Measurements from ENCODE around the gene UNC79. TPM values are rescaled to one million over a fixed set of nuclear protein-coding genes. Genes with fewer than 3 reads are reported as not detected.
"Not testable (repeated sequence)": the region's sequence is repeated elsewhere in the genome, so short reads cannot be mapped to it uniquely, and the experiment has no call there.

UNC79 gene
- total RNA-seq, 2 experiments from 2014 or later = 0.04 to 0.05 TPM

DNA sequence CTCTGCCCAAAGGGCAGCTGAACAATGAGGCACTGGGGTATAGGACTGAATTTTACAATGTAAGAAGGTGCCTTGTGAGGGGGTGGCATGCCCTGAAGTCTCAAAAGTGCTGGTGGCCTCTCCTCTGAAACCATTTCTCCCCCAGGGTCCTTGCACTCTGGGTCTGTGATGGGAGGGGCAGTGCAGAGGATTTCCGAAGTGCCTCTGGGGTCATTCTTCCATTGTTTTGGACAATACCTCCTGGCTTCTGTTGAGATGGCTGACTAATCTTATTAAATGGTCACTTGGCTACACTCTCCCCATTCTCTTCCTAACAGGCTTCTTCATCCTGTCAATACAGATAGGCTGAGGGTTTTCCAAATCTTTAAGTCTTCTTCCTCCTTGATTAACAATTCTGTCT is 59.3 kb downstream of the UNC79 start:
- no peak overlapping the region for H3K4me3 Mint-ChIP-seq
- no peaks in the 10 kb centered on the region for H3K4me1 Mint-ChIP-seq (ENCODE audit: low read depth)
- CTCF ChIA-PET = no interaction called here
- POLR2A ChIA-PET = no interaction called here
- TF ChIP-seq, protein P1, sequence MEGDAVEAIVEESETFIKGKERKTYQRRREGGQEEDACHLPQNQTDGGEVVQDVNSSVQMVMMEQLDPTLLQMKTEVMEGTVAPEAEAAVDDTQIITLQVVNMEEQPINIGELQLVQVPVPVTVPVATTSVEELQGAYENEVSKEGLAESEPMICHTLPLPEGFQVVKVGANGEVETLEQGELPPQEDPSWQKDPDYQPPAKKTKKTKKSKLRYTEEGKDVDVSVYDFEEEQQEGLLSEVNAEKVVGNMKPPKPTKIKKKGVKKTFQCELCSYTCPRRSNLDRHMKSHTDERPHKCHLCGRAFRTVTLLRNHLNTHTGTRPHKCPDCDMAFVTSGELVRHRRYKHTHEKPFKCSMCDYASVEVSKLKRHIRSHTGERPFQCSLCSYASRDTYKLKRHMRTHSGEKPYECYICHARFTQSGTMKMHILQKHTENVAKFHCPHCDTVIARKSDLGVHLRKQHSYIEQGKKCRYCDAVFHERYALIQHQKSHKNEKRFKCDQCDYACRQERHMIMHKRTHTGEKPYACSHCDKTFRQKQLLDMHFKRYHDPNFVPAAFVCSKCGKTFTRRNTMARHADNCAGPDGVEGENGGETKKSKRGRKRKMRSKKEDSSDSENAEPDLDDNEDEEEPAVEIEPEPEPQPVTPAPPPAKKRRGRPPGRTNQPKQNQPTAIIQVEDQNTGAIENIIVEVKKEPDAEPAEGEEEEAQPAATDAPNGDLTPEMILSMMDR (IDR thresholded peaks at IDR 0.05) = no peak
- DNase-seq = no peak
- H3K36me3 Mint-ChIP-seq (ENCODE audit: low read depth) = no peaks in the 10 kb centered on the region
- intact Hi-C loops (cut with micrococcal nuclease) = no loop called here
- peaks cover 10% of the 10 kb centered on the region for H3K27me3 Mint-ChIP-seq
- H3K9me3 Mint-ChIP-seq = no peaks in the 10 kb centered on the region
- no peak for ATAC-seq
- no peak overlapping the region for H3K27ac Mint-ChIP-seq

DNA sequence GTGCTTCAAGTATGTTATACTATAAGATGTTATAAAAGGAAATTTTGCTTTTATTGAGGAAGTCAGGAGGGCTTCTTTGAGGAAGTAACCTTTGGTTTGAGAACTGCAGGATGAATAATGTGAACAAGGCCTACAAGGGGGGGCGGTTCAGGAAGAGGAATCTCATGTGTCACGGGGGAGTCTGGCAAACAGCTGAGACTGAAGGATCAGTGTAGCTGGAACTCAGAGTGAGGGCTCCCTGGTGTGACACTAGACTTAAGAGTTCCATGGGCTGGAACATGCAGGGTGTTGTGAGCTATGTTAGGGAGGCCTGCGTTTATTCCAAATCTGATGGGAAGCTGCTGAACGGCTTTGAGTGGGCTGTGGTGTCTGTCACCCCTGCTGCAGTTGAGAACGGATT is 62.3 kb downstream of the UNC79 start:
- ATAC-seq = no peak
- POLR2A ChIA-PET = no interaction called here

DNA sequence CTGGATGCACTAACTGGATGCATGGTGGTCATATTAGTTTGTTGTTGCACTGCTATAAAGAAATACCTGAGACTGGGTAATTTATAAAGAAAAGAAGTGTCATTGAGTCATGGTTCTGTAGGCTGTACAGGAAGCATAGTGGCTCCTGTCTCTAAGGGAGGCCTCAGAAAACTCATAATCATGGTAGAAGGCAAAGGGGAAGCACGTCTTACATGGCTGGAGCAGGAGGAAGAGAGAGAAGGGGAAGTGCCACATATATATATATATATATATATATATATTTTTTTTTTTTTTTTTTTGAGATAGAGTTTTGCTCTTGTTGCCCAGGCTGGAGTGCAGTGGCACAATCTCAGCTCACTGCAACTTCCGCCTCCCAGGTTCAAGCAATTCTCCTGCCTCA is 62.9 kb downstream of the UNC79 start:
- CTCF ChIA-PET; DNase-seq; intact Hi-C loops (cut with micrococcal nuclease); H3K4me3 Mint-ChIP-seq; ATAC-seq; H3K9me3 Mint-ChIP-seq; H3K27ac Mint-ChIP-seq; H3K4me1 Mint-ChIP-seq (ENCODE audit: low read depth); H3K36me3 Mint-ChIP-seq (ENCODE audit: low read depth); H3K27me3 Mint-ChIP-seq: not testable (repeated sequence)
- POLR2A ChIA-PET = interaction anchor here (1.2 kb wide), 1 partner anchor 371 kb away, joined by 3 read pairs; no protein-coding TSS in a partner anchor

More for the DNA sequence above, 62.3 kb downstream of the UNC79 start:
- Mint-ChIP-seq H3K4me3 (no peak overlapping the region), H3K27ac (no peak overlapping the region), H3K27me3 (peaks cover 8% of the 10 kb centered on the region), H3K9me3 (no peaks in the 10 kb centered on the region), H3K36me3 (ENCODE audit: low read depth) (no peaks in the 10 kb centered on the region), H3K4me1 (ENCODE audit: low read depth) (no peaks in the 10 kb centered on the region)
- TF ChIP-seq, protein P1 (IDR thresholded peaks at IDR 0.05) = no peak
- CTCF ChIA-PET = no interaction called here
- intact Hi-C loops (cut with micrococcal nuclease) = no loop called here
- no peak for DNase-seq

DNA sequence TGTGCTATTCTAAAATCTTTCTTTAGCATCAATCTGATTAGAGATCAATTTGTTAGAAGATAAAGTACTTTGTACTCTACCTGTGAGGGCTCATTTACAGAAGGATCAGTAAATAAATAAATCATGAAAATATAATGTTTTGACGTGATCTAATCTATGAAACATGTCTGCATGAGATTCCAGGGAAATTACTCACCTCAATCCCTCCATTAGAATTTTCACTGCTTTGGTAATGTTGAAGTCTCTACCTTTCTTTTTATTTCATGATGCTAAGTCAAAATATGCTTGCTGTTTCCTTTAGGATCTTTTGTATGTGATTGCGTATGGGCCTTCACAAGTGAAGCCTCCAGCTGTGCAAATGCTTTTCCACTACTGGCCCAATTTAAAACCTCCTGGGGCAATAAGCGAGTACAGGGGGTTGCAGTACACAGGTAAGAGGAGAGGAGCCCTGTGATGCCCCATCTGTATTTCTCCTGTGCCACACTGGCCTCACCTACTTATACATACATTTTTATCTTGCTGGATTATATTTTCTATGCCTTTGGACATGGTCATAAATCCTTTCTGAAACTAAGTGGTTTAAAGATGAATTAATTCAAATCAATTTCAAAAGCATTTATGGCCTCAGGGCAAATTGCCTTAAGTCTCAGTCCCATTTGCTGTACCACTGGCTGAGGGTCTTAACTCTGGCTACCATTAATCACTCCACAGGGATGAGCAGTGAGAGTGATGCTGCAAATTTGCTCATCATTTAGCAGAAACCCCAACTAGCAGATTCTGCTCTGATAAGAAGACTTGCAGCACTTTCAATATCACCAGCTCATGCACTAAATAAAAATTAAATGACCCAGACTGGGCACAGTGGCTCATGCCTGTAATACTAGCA is 66.4 kb downstream of the UNC79 start:
- TF ChIP-seq, protein P1 (IDR thresholded peaks at IDR 0.05) = no peak
- Mint-ChIP-seq H3K27ac (no peak overlapping the region), H3K27me3 (peaks cover 4% of the 10 kb centered on the region), H3K4me1 (ENCODE audit: low read depth) (no peaks in the 10 kb centered on the region), H3K36me3 (ENCODE audit: low read depth) (no peaks in the 10 kb centered on the region), H3K4me3 (no peak overlapping the region), H3K9me3 (no peaks in the 10 kb centered on the region)
- no peak for DNase-seq
- ATAC-seq = no peak
- ChIA-PET POLR2A (no interaction called here), CTCF (no interaction called here)
- intact Hi-C loops (cut with micrococcal nuclease) = no loop called here

DNA sequence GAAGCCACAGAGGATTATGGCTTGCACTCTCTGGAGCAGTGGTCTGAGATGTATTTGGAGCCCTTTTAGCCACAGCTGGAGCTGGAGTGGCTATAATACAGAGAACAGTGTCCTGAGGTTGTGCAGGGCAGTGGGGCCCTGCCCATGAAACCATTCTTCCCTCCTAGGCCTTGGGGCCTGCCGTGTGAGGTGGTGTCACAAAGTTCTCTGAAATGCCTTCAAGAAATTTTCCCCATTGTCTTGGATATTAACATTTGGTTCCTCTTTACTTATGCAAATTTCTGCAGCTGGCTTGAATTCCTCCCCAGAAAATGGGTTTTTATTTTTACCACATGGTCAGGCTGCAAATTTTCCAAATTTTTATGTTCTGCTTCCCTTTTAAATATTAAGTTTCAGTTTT is 79.3 kb downstream of the UNC79 start:
- intact Hi-C loops (cut with micrococcal nuclease) = no loop called here
- DNase-seq = no peak
- ATAC-seq = no peak
- Mint-ChIP-seq H3K27ac (no peak overlapping the region), H3K4me3 (no peak overlapping the region), H3K27me3 (peaks cover 15% of the 10 kb centered on the region), H3K4me1 (ENCODE audit: low read depth) (no peaks in the 10 kb centered on the region), H3K9me3 (no peaks in the 10 kb centered on the region), H3K36me3 (ENCODE audit: low read depth) (no peaks in the 10 kb centered on the region)
- TF ChIP-seq, protein P1 (IDR thresholded peaks at IDR 0.05) = no peak
- ChIA-PET POLR2A (no interaction called here), CTCF (no interaction called here)
